Measurements from ENCODE around the gene ZFAND6.
"Not testable (repeated sequence)": the region's sequence is repeated elsewhere in the genome, so short reads cannot be mapped to it uniquely, and the experiment has no call there.

The ZFAND6 gene

GRCh38 chr15:80098341-80098740 is 38.9 kb downstream of the ZFAND6 start:
- no peak for DNase-seq (ENCODE audit: low read depth in 2 of 2)

- no peak for DNase-seq (ENCODE audit: low read depth in 2 of 2)
Observed at GRCh38 chr15:80099241-80099640, 39.8 kb downstream of the ZFAND6 start.

- not testable (repeated sequence) for DNase-seq (ENCODE audit: low read depth in 2 of 2)
Observed at GRCh38 chr15:80099662-80100061, 40.2 kb downstream of the ZFAND6 start.

GRCh38 chr15:80100247-80100646 is 40.8 kb downstream of the ZFAND6 start:
- no peak for DNase-seq (ENCODE audit: low read depth in 2 of 2)

- no peak for DNase-seq (ENCODE audit: low read depth in 2 of 2)
Observed at GRCh38 chr15:80105193-80105592, 45.7 kb downstream of the ZFAND6 start.

- no peak for DNase-seq (ENCODE audit: low read depth in 2 of 2)
Observed at GRCh38 chr15:80105595-80105994, 46.1 kb downstream of the ZFAND6 start.

- DNase-seq (ENCODE audit: low read depth in 2 of 2) = no peak
Observed at GRCh38 chr15:80106051-80106450, 46.6 kb downstream of the ZFAND6 start.

GRCh38 chr15:80107204-80107603 is 47.7 kb downstream of the ZFAND6 start:
- no peak for DNase-seq (ENCODE audit: low read depth in 2 of 2)

GRCh38 chr15:80107774-80108173 is 48.3 kb downstream of the ZFAND6 start:
- no peak for DNase-seq (ENCODE audit: low read depth in 2 of 2)

- no peak for DNase-seq (ENCODE audit: low read depth in 2 of 2)
Observed at GRCh38 chr15:80109388-80109787, 49.9 kb downstream of the ZFAND6 start.

GRCh38 chr15:80110920-80111319 is 51.4 kb downstream of the ZFAND6 start:
- no peak for DNase-seq (ENCODE audit: low read depth in 2 of 2)

- DNase-seq (ENCODE audit: low read depth in 2 of 2) = no peak
Observed at GRCh38 chr15:80114114-80114513, 54.6 kb downstream of the ZFAND6 start.

- DNase-seq (ENCODE audit: low read depth in 2 of 2) = no peak
Observed at GRCh38 chr15:80115021-80115420, 55.5 kb downstream of the ZFAND6 start.

- no peak for DNase-seq (ENCODE audit: low read depth in 2 of 2)
Observed at GRCh38 chr15:80118956-80119355, 59.5 kb downstream of the ZFAND6 start.

GRCh38 chr15:80120636-80121035 is 61.2 kb downstream of the ZFAND6 start:
- no peak for DNase-seq (ENCODE audit: low read depth in 2 of 2)

GRCh38 chr15:80121546-80121945 is 62.1 kb downstream of the ZFAND6 start:
- no peak for DNase-seq (ENCODE audit: low read depth in 2 of 2)

GRCh38 chr15:80123034-80123433 is 63.6 kb downstream of the ZFAND6 start:
- no peak for DNase-seq (ENCODE audit: low read depth in 2 of 2)

- not testable (repeated sequence) for DNase-seq (ENCODE audit: low read depth in 2 of 2)
Observed at GRCh38 chr15:80127253-80127652, 67.8 kb downstream of the ZFAND6 start.

GRCh38 chr15:80127911-80128310 is 68.4 kb downstream of the ZFAND6 start:
- DNase-seq (ENCODE audit: low read depth in 2 of 2) = no peak

- no peak for DNase-seq (ENCODE audit: low read depth in 2 of 2)
Observed at GRCh38 chr15:80132382-80132781, 72.9 kb downstream of the ZFAND6 start.

GRCh38 chr15:80136854-80137253 is 77.4 kb downstream of the ZFAND6 start:
- no peak for DNase-seq (ENCODE audit: low read depth in 2 of 2)

GRCh38 chr15:80138961-80139360 is 79.5 kb downstream of the ZFAND6 start:
- no peak for DNase-seq (ENCODE audit: low read depth in 2 of 2)

GRCh38 chr15:80140909-80141308 is 81.4 kb downstream of the ZFAND6 start:
- no peak for DNase-seq (ENCODE audit: low read depth in 2 of 2)

GRCh38 chr15:80141916-80142598 is 82.6 kb downstream of the ZFAND6 start:
- no peak for DNase-seq (ENCODE audit: low read depth in 2 of 2)

Data from activated CD8-positive, alpha-beta memory T cell treated with anti-CD3 and anti-CD28 coated beads for 4 hours (primary cell).